Fibroblast of lung (primary cell): ENCODE measurements around the gene HHEX. TPM values are rescaled to one million over a fixed set of nuclear protein-coding genes. Genes with fewer than 3 reads are reported as not detected.
"Not testable (repeated sequence)": the region's sequence is repeated elsewhere in the genome, so short reads cannot be mapped to it uniquely, and the experiment has no call there.

Experiments used
- DNase-seq, 2 donors: peaks; one replicate each; pipeline versions ENCODE4 v3.0.0 to v3.0.0-alpha.2; 2010; ENCODE audit warnings: low read depth in 2 of 2
- H2AFZ ChIP-seq: 2 replicates; pipeline ENCODE4 v1.5.1; 2012; ENCODE audit warnings: low read length, control low read depth, inconsistent platforms
- H3K27ac ChIP-seq: 2 replicates; pipeline ENCODE4 v1.5.1; 2011; ENCODE audit warnings: low read length, control low read depth; ENCODE audit not compliant: insufficient read depth
- H3K27me3 ChIP-seq: 2 replicates; pipeline ENCODE4 v1.5.1; 2011; ENCODE audit warnings: mild to moderate bottlenecking, low read length; ENCODE audit not compliant: control insufficient read depth, insufficient read depth
- H3K36me3 ChIP-seq: 2 replicates; pipeline ENCODE4 v1.5.1; 2011; ENCODE audit warnings: low read length; ENCODE audit not compliant: control insufficient read depth, insufficient read depth
- H3K4me1 ChIP-seq: 2 replicates; pipeline ENCODE4 v1.5.1; 2011; ENCODE audit warnings: low read length; ENCODE audit not compliant: control insufficient read depth, insufficient read depth; ENCODE audit errors: extremely low read depth
- H3K4me2 ChIP-seq: 2 replicates; pipeline ENCODE4 v1.5.1; 2011; ENCODE audit warnings: low read length, control low read depth; ENCODE audit not compliant: insufficient read depth; ENCODE audit errors: extremely low read depth
- H3K4me3 ChIP-seq, 4 experiments: fragments of 200-600 bp in 1 of 4; sonication (generic) in 1 of 4; replicated peaks in 1 of 4; 2 replicates each; pipeline ENCODE4 v1.5.1; 2011 to 2016; ENCODE audit warnings: low read length in 4 of 4, low read depth in 3 of 4, mild to moderate bottlenecking in 3 of 4, control low read depth in 2 of 4, inconsistent platforms in 1 of 4, mixed read lengths in 1 of 4; ENCODE audit not compliant: insufficient read depth in 1 of 4; ENCODE audit errors: control extremely low read depth in 1 of 4
- H3K79me2 ChIP-seq: 2 replicates; pipeline ENCODE4 v1.5.1; 2012; ENCODE audit warnings: mild to moderate bottlenecking, low read length, inconsistent platforms; ENCODE audit not compliant: control insufficient read depth, insufficient read depth
- H3K9ac ChIP-seq: 2 replicates; pipeline ENCODE4 v1.5.1; 2011; ENCODE audit warnings: mild to moderate bottlenecking, low read length, control low read depth; ENCODE audit not compliant: insufficient read depth
- H3K9me3 ChIP-seq: 2 replicates; pipeline ENCODE4 v1.5.1; 2012; ENCODE audit warnings: low read depth, low read length; ENCODE audit not compliant: control insufficient read depth, insufficient read depth
- H4K20me1 ChIP-seq: 2 replicates; pipeline ENCODE4 v1.5.1; 2011; ENCODE audit warnings: low read length; ENCODE audit not compliant: control insufficient read depth, insufficient read depth; ENCODE audit errors: extremely low read depth
- CTCF ChIP-seq, 2 donors: IDR thresholded peaks in 1 of 2; conservative IDR thresholded peaks in 1 of 2; 1 replicate in 1 of 2; 2 replicates in 1 of 2; pipeline ENCODE4 v1.5.1; 2011 to 2012; ENCODE audit warnings: low read length in 2 of 2, control low read depth in 1 of 2, inconsistent platforms in 1 of 2, low read depth in 1 of 2, mild to moderate bottlenecking in 1 of 2
- EZH2 ChIP-seq: IDR thresholded peaks from 2 replicates; pipeline ENCODE4 v1.5.1; 2012; ENCODE audit warnings: low read length, control low read depth, mild to moderate bottlenecking; ENCODE audit errors: missing control alignments
- polyA plus RNA-seq, 2 donors: library from polyadenylated mRNA; depleted of rRNA in 1 of 2; stranded (reverse) in 1 of 2; unstranded in 1 of 2; fragments of >200 nt; gene quantifications; 2 replicates each; pipeline ENCODE4 v1.2.1, GENCODE V29; 2011 to 2012; ENCODE audit warnings: missing spikeins in 1 of 2
- total RNA-seq: library from RNA; depleted of rRNA; stranded (reverse); fragments of >200 nt; gene quantifications from 2 replicates; pipeline ENCODE4 v1.2.1, GENCODE V29; 2014

Gene HHEX
- total and polyA plus RNA-seq, 2 donors (not counting 1 experiment from before 2014, with no cell fraction given): 2.9 to 3.5 TPM

GRCh38 chr10:92737484-92737883 is 47.7 kb downstream of the HHEX start:
- no peaks in the 10 kb centered on the region for H3K9me3 ChIP-seq

GRCh38 chr10:92740762-92741161 is 51.0 kb downstream of the HHEX start:
- no peaks in the 10 kb centered on the region for H4K20me1 ChIP-seq
- no peak overlapping the region for H3K4me2 ChIP-seq
- no peak overlapping the region for H3K4me3 ChIP-seq
- no peaks in the 10 kb centered on the region for H3K9me3 ChIP-seq
- no peak overlapping the region for H2AFZ ChIP-seq
- TF ChIP-seq EZH2: no peak
- no peak for TF ChIP-seq CTCF (conservative IDR thresholded peaks at IDR 0.05 in 1 of 2, IDR thresholded peaks at IDR 0.05 in 1 of 2; ENCODE audit: low read depth in 1 of 2, low read length in 2 of 2)
- no peaks in the 10 kb centered on the region for H3K79me2 ChIP-seq
- no peak overlapping the region for H3K9ac ChIP-seq
- no peak overlapping the region for H3K27ac ChIP-seq
- H3K4me1 ChIP-seq: no peaks in the 10 kb centered on the region
- H3K36me3 ChIP-seq: no peaks in the 10 kb centered on the region
- DNase-seq: peak in 1 of 2 donors; percentile 26
- H3K27me3 ChIP-seq: no peaks in the 10 kb centered on the region

More at GRCh38 chr10:92737484-92737883, 47.7 kb downstream of the HHEX start:
- Histone ChIP-seq H3K4me1 (no peaks in the 10 kb centered on the region), H4K20me1 (no peaks in the 10 kb centered on the region), H3K9ac (no peak overlapping the region), H3K27ac (no peak overlapping the region), H3K4me2 (no peak overlapping the region), H2AFZ (no peak overlapping the region), H3K36me3 (no peaks in the 10 kb centered on the region), H3K27me3 (no peaks in the 10 kb centered on the region), H3K79me2 (no peaks in the 10 kb centered on the region), H3K4me3 (no peak overlapping the region)
- DNase-seq: no peak
- TF ChIP-seq EZH2 (no peak), CTCF (conservative IDR thresholded peaks at IDR 0.05 in 1 of 2, IDR thresholded peaks at IDR 0.05 in 1 of 2; ENCODE audit: low read depth in 1 of 2, low read length in 2 of 2) (no peak)

- not testable (repeated sequence) for H3K79me2 ChIP-seq, H3K27me3 ChIP-seq, H4K20me1 ChIP-seq, H3K9me3 ChIP-seq, H3K9ac ChIP-seq, H2AFZ ChIP-seq, H3K27ac ChIP-seq, H3K4me3 ChIP-seq, H3K36me3 ChIP-seq, H3K4me1 ChIP-seq, H3K4me2 ChIP-seq, DNase-seq
These were observed 52.0 kb downstream of the HHEX start for GRCh38 chr10:92741741-92742140.
